IgD-negative memory B cell (primary cell): Measurements from ENCODE around the gene C16orf78. TPM values are rescaled to one million over a fixed set of nuclear protein-coding genes. Genes with fewer than 3 reads are reported as not detected.
A peak's percentile ranks its signal among the peaks of the same experiment; 100 is the strongest.

Source experiments
- H3K27ac Mint-ChIP-seq, 3 donors: one replicate each; pipeline ENCODE4 v1.8.0; 2020 to 2022; ENCODE audit warnings: mild to moderate bottlenecking in 3 of 3, mixed read lengths in 3 of 3, moderate library complexity in 1 of 3
- H3K27me3 Mint-ChIP-seq: one replicate; pipeline ENCODE4 v1.8.0; 2021; ENCODE audit warnings: mixed read lengths
- H3K36me3 Mint-ChIP-seq: one replicate; pipeline ENCODE4 v1.8.0; 2020; ENCODE audit warnings: mild to moderate bottlenecking, mixed read lengths
- H3K4me1 Mint-ChIP-seq, 3 donors: one replicate each; pipeline ENCODE4 v1.8.0; 2020 to 2022; ENCODE audit warnings: mixed read lengths in 3 of 3, mild to moderate bottlenecking in 1 of 3
- H3K4me3 Mint-ChIP-seq, 4 donors: one replicate each; pipeline ENCODE4 v1.8.0; 2020 to 2022; ENCODE audit warnings: mild to moderate bottlenecking in 4 of 4, mixed read lengths in 4 of 4, moderate library complexity in 3 of 4
- H3K9me3 Mint-ChIP-seq, 3 donors: one replicate each; pipeline ENCODE4 v1.8.0; 2020 to 2021; ENCODE audit warnings: mixed read lengths in 3 of 3, mild to moderate bottlenecking in 1 of 3
- polyA plus RNA-seq: library from polyadenylated mRNA; unstranded; fragments of 300-500 nt; fragmentation: Illumina TruSeq; gene quantifications from one replicate; pipeline ENCODE4 v1.2.3, GENCODE V29; 2021

Gene C16orf78
- polyA plus RNA-seq, 1 donor from 2014 or later = not detected

- Mint-ChIP-seq H3K27me3 (no peaks in the 10 kb centered on the region), H3K36me3 (no peaks in the 10 kb centered on the region), H3K9me3 (peaks cover 0 to 2% (median 0%) of the 10 kb centered on the region in 3 donors)
Measured at GRCh38 chr16:49343291-49343690, 30.3 kb upstream of the C16orf78 start.

GRCh38 chr16:49344401-49344800 lies 29.2 kb upstream of the C16orf78 start:
- Mint-ChIP-seq H3K9me3 (peaks cover 0 to 2% (median 0%) of the 10 kb centered on the region in 3 donors), H3K36me3 (no peaks in the 10 kb centered on the region), H3K4me3 (no peak overlapping the region), H3K27me3 (no peaks in the 10 kb centered on the region), H3K27ac (no peak overlapping the region), H3K4me1 (no peaks in the 10 kb centered on the region)

More at GRCh38 chr16:49343291-49343690, 30.3 kb upstream of the C16orf78 start:
- no peak overlapping the region for H3K4me3 Mint-ChIP-seq
- H3K27ac Mint-ChIP-seq = no peak overlapping the region
- no peaks in the 10 kb centered on the region for H3K4me1 Mint-ChIP-seq

- peaks cover 3% of the 10 kb centered on the region for H3K27me3 Mint-ChIP-seq
- H3K9me3 Mint-ChIP-seq = peaks cover 0 to 2% (median 2%) of the 10 kb centered on the region in 3 donors
- no peaks in the 10 kb centered on the region for H3K36me3 Mint-ChIP-seq
- H3K4me1 Mint-ChIP-seq = peaks cover 0 to 2% (median 1%) of the 10 kb centered on the region in 3 donors
- no peak overlapping the region for H3K4me3 Mint-ChIP-seq
- no peak overlapping the region for H3K27ac Mint-ChIP-seq
Measured at GRCh38 chr16:49345829-49346228, 27.8 kb upstream of the C16orf78 start.

- Mint-ChIP-seq H3K9me3 (peaks cover 0 to 4% (median 4%) of the 10 kb centered on the region in 3 donors), H3K27me3 (peaks cover 3% of the 10 kb centered on the region), H3K4me3 (no peak overlapping the region), H3K27ac (no peak overlapping the region), H3K36me3 (no peaks in the 10 kb centered on the region), H3K4me1 (peaks cover 0 to 3% (median 1%) of the 10 kb centered on the region in 3 donors)
Measured at GRCh38 chr16:49346459-49346858, 27.1 kb upstream of the C16orf78 start.

GRCh38 chr16:49347476-49347875 lies 26.1 kb upstream of the C16orf78 start:
- Mint-ChIP-seq H3K9me3 (peaks cover 0 to 4% (median 2%) of the 10 kb centered on the region in 3 donors), H3K27me3 (peaks cover 3% of the 10 kb centered on the region), H3K27ac (no peak overlapping the region), H3K36me3 (peaks cover under 1% of the 10 kb centered on the region), H3K4me3 (peak overlapping the region in 1 of 4 donors; percentile 49), H3K4me1 (peaks cover 0 to 3% (median 1%) of the 10 kb centered on the region in 3 donors)

- peaks cover 0 to 3% (median 1%) of the 10 kb centered on the region in 3 donors for H3K4me1 Mint-ChIP-seq
- H3K4me3 Mint-ChIP-seq = no peak overlapping the region
- peaks cover 2% of the 10 kb centered on the region for H3K36me3 Mint-ChIP-seq
- peaks cover 0 to 4% (median 2%) of the 10 kb centered on the region in 3 donors for H3K9me3 Mint-ChIP-seq
- H3K27me3 Mint-ChIP-seq = peaks cover 6% of the 10 kb centered on the region
- H3K27ac Mint-ChIP-seq = no peak overlapping the region
Measured at GRCh38 chr16:49348408-49349176, 25.0 kb upstream of the C16orf78 start.

- peaks cover 0 to 4% (median 2%) of the 10 kb centered on the region in 3 donors for H3K9me3 Mint-ChIP-seq
Measured at GRCh38 chr16:49349446-49350168, 24.0 kb upstream of the C16orf78 start.

GRCh38 chr16:49350265-49351095 lies 23.1 kb upstream of the C16orf78 start:
- Mint-ChIP-seq H3K4me3 (no peak overlapping the region), H3K27ac (no peak overlapping the region), H3K4me1 (peaks cover 0 to 3% (median 1%) of the 10 kb centered on the region in 3 donors), H3K9me3 (peaks cover 0 to 4% (median 2%) of the 10 kb centered on the region in 3 donors), H3K27me3 (peaks cover 6% of the 10 kb centered on the region), H3K36me3 (peaks cover 2% of the 10 kb centered on the region)

More at GRCh38 chr16:49349446-49350168, 24.0 kb upstream of the C16orf78 start:
- no peak overlapping the region for H3K27ac Mint-ChIP-seq
- peaks cover 0 to 3% (median 1%) of the 10 kb centered on the region in 3 donors for H3K4me1 Mint-ChIP-seq
- H3K4me3 Mint-ChIP-seq = no peak overlapping the region
- peaks cover 2% of the 10 kb centered on the region for H3K36me3 Mint-ChIP-seq
- H3K27me3 Mint-ChIP-seq = peaks cover 6% of the 10 kb centered on the region

- Mint-ChIP-seq H3K27me3 (peaks cover 6% of the 10 kb centered on the region), H3K27ac (no peak overlapping the region), H3K4me3 (peak overlapping the region in 1 of 4 donors; percentile 28)
Measured at GRCh38 chr16:49351096-49351487, 22.5 kb upstream of the C16orf78 start.

GRCh38 chr16:49352892-49353291 lies 20.7 kb upstream of the C16orf78 start:
- Mint-ChIP-seq H3K27me3 (peaks cover 10% of the 10 kb centered on the region), H3K4me3 (no peak overlapping the region), H3K27ac (no peak overlapping the region), H3K36me3 (peaks cover 2% of the 10 kb centered on the region), H3K9me3 (peaks cover 0 to 4% (median 2%) of the 10 kb centered on the region in 3 donors), H3K4me1 (peaks cover 0 to 3% (median 1%) of the 10 kb centered on the region in 3 donors)

More at GRCh38 chr16:49351096-49351487, 22.5 kb upstream of the C16orf78 start:
- H3K36me3 Mint-ChIP-seq = peaks cover 2% of the 10 kb centered on the region
- peaks cover 0 to 3% (median 1%) of the 10 kb centered on the region in 3 donors for H3K4me1 Mint-ChIP-seq
- H3K9me3 Mint-ChIP-seq = peaks cover 0 to 4% (median 2%) of the 10 kb centered on the region in 3 donors

- Mint-ChIP-seq H3K27me3 (peaks cover 11% of the 10 kb centered on the region), H3K4me3 (no peak overlapping the region), H3K9me3 (peaks cover 0 to 4% (median 2%) of the 10 kb centered on the region in 3 donors), H3K27ac (no peak overlapping the region), H3K36me3 (peaks cover 2% of the 10 kb centered on the region), H3K4me1 (peaks cover 0 to 3% (median 1%) of the 10 kb centered on the region in 3 donors)
Measured at GRCh38 chr16:49353680-49354079, 19.9 kb upstream of the C16orf78 start.

- peaks cover 0 to 3% (median 1%) of the 10 kb centered on the region in 3 donors for H3K4me1 Mint-ChIP-seq
- peaks cover 2% of the 10 kb centered on the region for H3K36me3 Mint-ChIP-seq
- no peak overlapping the region for H3K4me3 Mint-ChIP-seq
- no peak overlapping the region for H3K27ac Mint-ChIP-seq
- peaks cover 11% of the 10 kb centered on the region for H3K27me3 Mint-ChIP-seq
- peaks cover 0 to 4% (median 2%) of the 10 kb centered on the region in 3 donors for H3K9me3 Mint-ChIP-seq
Measured at GRCh38 chr16:49354101-49354500, 19.5 kb upstream of the C16orf78 start.

GRCh38 chr16:49354991-49355390 lies 18.6 kb upstream of the C16orf78 start:
- H3K36me3 Mint-ChIP-seq = peaks cover 2% of the 10 kb centered on the region
- H3K4me1 Mint-ChIP-seq = peaks cover 0 to 3% (median 1%) of the 10 kb centered on the region in 3 donors
- H3K27me3 Mint-ChIP-seq = peaks cover 11% of the 10 kb centered on the region
- no peak overlapping the region for H3K27ac Mint-ChIP-seq
- peaks cover 0 to 4% (median 2%) of the 10 kb centered on the region in 3 donors for H3K9me3 Mint-ChIP-seq
- H3K4me3 Mint-ChIP-seq = no peak overlapping the region

GRCh38 chr16:49355933-49356665 lies 17.5 kb upstream of the C16orf78 start:
- Mint-ChIP-seq H3K27me3 (peaks cover 8% of the 10 kb centered on the region), H3K4me3 (no peak overlapping the region), H3K4me1 (no peaks in the 10 kb centered on the region), H3K27ac (no peak overlapping the region), H3K36me3 (peaks cover 2% of the 10 kb centered on the region), H3K9me3 (no peaks in the 10 kb centered on the region)
